Measurements from ENCODE around the gene FFAR3. TPM values are rescaled to one million over a fixed set of nuclear protein-coding genes. Genes with fewer than 3 reads are reported as not detected.

The FFAR3 gene
- total and polyA plus RNA-seq, 2 experiments from 2014 or later = 0.21 TPM; not detected in 1

GRCh38 chr19:35348911-35349611, 9.2 kb upstream of the FFAR3 start:
- H3K4me1 ChIP-seq (ENCODE audit: low read depth) = no peaks in the 10 kb centered on the region
- no peaks in the 10 kb centered on the region for H3K27me3 ChIP-seq
- H3K27ac ChIP-seq = no peak overlapping the region
- H3K36me3 ChIP-seq = no peaks in the 10 kb centered on the region
- no peaks in the 10 kb centered on the region for H3K9me3 ChIP-seq (ENCODE audit: low read depth)
- no peak for DNase-seq (ENCODE audit: low read depth in 1 of 2, low spot score in 1 of 2)
- TF ChIP-seq CTCF (IDR thresholded peaks at IDR 0.05; ENCODE audit: low read depth, low read length) = no peak
- H3K4me3 ChIP-seq = no peak overlapping the region

- H3K4me1 ChIP-seq (ENCODE audit: low read depth) = no peaks in the 10 kb centered on the region
- no peak overlapping the region for H3K27ac ChIP-seq
- no peak for DNase-seq (ENCODE audit: low read depth in 1 of 2, low spot score in 1 of 2)
- TF ChIP-seq CTCF (IDR thresholded peaks at IDR 0.05; ENCODE audit: low read depth, low read length) = no peak
- no peaks in the 10 kb centered on the region for H3K9me3 ChIP-seq (ENCODE audit: low read depth)
- no peaks in the 10 kb centered on the region for H3K27me3 ChIP-seq
- no peaks in the 10 kb centered on the region for H3K36me3 ChIP-seq
- no peak overlapping the region for H3K4me3 ChIP-seq
Observed at GRCh38 chr19:35349614-35350521, 8.4 kb upstream of the FFAR3 start.

- no peak for DNase-seq (ENCODE audit: low read depth in 1 of 2, low spot score in 1 of 2)
- Histone ChIP-seq H3K27me3 (no peaks in the 10 kb centered on the region), H3K4me1 (ENCODE audit: low read depth) (no peaks in the 10 kb centered on the region), H3K9me3 (ENCODE audit: low read depth) (no peaks in the 10 kb centered on the region), H3K27ac (no peak overlapping the region), H3K4me3 (no peak overlapping the region), H3K36me3 (no peaks in the 10 kb centered on the region)
- TF ChIP-seq CTCF (IDR thresholded peaks at IDR 0.05; ENCODE audit: low read depth, low read length) = no peak
Observed at GRCh38 chr19:35350591-35350990, 7.7 kb upstream of the FFAR3 start.

- no peaks in the 10 kb centered on the region for H3K36me3 ChIP-seq
- H3K27ac ChIP-seq = no peak overlapping the region
- DNase-seq (ENCODE audit: low read depth in 1 of 2, low spot score in 1 of 2) = no peak
- no peak for TF ChIP-seq CTCF (IDR thresholded peaks at IDR 0.05; ENCODE audit: low read depth, low read length)
- no peaks in the 10 kb centered on the region for H3K4me1 ChIP-seq (ENCODE audit: low read depth)
- no peak overlapping the region for H3K4me3 ChIP-seq
- no peaks in the 10 kb centered on the region for H3K9me3 ChIP-seq (ENCODE audit: low read depth)
- no peaks in the 10 kb centered on the region for H3K27me3 ChIP-seq
Observed at GRCh38 chr19:35351411-35352176, 6.7 kb upstream of the FFAR3 start.

- Histone ChIP-seq H3K4me1 (ENCODE audit: low read depth) (no peaks in the 10 kb centered on the region), H3K4me3 (no peak overlapping the region), H3K27me3 (no peaks in the 10 kb centered on the region), H3K36me3 (no peaks in the 10 kb centered on the region), H3K9me3 (ENCODE audit: low read depth) (no peaks in the 10 kb centered on the region), H3K27ac (no peak overlapping the region)
- TF ChIP-seq CTCF (IDR thresholded peaks at IDR 0.05; ENCODE audit: low read depth, low read length) = no peak
- DNase-seq (ENCODE audit: low read depth in 1 of 2, low spot score in 1 of 2) = no peak
Observed at GRCh38 chr19:35352177-35352447, 6.1 kb upstream of the FFAR3 start.
